NOMO-1 treated with dmso at 0.1 percent for 144 hours (cell line): ENCODE data around the gene TBC1D14.

ENCODE experiments used
- DNase-seq: peaks from one replicate; lab custom pipeline; 2025; ENCODE audit not compliant: unreplicated experiment; lab: John Stamatoyannopoulos, UW

The TBC1D14 gene

DNA sequence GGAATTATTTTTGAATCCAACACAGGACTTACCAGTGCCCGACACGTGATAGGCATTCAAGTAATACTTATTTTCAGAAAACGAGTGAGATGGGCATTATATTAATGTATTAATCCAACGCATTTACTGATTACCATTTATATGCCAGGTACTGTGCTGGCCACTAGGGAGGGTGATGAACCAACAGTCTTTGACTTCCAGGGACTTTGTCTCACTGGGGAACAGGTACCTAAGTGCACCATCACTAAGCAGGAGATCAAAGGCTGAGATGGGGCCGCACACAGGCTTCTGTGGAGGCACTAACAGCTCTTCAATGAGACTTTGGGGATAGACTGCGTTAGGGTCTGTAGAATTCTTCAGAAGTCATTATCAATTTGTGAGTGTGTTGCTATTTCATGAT lies 127.8 kb downstream of the TBC1D14 start:
- DNase-seq: no peak

DNA sequence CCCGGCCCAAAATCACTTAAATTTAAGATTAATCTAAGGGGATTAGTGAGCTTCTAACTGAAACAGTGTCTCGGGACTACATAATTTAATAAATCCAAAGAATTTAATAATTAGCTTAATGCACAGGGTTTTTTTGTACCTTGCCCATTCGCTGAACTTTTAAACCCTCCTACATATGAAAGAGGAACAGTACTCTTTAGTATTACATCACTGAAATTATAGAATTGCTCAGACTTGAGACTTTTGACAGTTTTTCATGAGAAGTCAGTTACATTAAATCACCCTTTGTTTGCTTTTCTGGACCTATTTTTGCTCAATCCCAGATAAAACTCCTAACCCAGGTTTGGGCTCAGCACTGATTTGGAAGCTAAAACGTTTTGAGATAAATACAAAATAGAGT lies 131.1 kb downstream of the TBC1D14 start:
- peak; percentile 55 for DNase-seq

DNA sequence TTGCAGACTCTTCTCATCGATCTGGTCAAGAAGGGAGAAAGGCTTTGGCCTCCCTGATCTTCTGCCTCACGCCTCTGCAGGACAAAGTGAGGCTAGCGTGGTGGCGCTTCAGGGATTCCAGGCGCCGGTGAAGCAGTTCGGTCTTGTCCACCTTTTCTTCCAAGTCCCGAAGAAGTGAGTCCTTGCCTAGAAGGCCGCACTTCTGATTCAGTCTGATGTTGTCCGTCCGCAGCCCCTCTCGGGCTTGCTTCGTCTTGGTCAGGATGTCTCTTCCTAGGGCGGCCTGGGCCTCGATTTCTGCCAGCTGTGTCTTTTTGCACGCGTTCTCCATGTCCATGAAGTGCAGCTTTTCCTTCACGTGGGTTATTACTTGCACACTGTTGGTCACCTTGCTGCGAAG lies 131.6 kb downstream of the TBC1D14 start:
- no peak for DNase-seq

DNA sequence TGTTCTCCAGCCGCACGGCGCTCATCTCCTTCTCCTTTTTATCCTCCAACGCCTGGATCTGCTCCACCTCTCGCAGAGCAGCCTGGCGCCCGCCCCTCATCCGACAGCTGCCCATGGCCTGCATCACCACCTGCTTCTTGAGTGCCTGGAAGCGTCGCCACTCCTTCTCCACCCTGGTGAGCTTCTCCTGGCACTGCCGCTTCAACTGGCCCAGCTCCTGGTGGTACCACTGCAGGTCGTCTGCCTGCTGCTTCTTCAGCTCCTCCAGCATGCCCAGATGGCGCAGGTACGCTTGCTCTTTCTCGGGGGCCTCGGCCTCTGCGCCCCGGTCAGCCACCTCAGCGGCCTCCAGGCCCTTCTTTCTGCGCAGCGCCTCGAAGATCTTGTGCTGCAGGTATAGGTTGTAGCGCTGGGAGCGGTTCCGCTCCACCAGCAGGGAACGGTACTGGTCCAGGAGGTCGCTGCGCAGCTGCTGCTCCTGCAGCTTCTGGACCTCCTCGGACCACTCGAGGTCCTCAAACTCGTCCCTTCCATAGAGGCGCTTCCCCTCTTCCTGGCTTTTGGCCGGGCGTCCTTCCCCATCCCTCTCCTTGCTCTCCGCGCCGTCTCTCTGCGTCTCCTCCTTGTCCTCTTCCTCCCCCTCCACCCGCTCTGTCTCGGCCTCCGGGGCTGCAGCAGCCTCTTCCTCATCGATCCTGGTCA lies 132.3 kb downstream of the TBC1D14 start:
- DNase-seq: no peak

DNA sequence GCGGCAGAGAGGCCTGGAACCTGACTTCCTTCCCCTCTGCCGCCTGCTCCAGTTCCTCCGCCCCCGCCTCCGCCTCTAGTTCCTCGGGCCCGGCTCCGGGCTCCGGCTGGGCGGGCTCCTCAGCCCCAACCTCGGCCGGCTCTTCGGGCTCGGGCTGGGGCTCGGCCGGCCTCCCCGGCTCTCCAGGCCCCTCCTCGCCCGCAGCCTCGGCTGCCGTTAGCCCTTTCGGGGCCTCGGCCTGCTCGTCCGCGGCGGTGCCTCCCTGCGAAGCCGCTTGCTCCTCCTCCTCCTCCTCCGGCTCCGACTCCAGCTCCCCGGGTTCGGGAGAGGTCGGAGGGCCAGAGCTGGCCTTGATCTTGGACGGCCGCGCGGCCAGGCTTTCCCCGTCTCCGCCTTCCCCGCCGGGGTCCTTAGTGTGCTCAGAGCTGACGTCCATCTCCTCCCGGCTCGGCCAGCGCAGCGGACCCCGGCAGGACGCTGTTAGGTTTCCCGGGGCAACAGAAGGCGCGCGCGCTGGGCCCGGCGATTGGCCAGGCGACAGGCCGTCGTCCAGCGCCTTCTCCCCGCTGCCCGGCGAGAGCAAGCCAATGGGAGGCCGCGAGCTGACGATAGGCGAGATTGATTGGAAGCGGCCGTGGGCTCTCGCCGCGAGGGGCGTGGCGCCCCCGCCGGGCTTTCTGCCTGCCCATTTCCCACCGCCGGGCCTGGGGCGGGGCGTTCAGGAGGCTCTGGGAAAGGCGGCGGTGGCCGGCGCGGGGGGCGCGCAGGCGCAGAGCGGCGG lies 133.1 kb downstream of the TBC1D14 start:
- peak; percentile 97 for DNase-seq

DNA sequence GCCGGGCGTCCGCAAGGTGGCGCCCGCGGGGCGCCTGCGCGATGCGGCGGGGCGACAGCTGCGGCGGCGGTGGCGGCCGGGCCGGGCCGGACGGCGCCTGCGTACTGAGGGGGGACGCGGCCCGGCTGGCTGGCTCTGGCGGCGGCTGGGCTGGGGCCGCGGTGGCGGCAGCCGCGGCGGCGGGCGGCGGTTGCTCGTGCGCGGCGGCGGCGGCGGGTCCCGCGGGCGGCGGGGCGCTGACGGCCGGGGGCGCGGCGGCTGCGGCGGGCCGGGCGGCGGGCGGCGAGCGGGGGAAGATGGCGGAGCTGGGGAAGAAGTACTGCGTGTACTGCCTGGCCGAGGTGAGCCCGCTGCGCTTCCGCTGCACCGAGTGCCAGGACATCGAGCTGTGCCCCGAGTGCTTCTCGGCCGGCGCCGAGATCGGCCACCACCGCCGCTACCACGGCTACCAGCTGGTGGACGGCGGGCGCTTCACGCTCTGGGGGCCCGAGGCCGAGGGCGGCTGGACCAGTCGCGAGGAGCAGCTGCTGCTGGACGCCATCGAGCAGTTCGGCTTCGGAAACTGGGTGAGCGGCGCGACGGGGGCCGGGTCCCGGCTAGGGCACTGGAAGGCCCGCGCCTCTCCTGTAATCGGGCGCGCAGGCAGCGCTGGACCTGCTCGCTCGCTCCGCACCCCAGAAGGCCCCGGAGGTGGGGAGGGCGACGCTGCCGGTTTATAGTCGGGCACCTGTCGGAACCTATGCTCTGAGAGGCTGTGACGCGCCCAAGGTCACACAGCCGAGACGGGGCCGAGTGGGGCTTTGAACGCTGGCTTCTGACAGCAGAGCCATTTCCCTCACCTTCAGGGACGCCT lies 133.9 kb downstream of the TBC1D14 start, which contains the start of gene TADA2B:
TADA2B (plus strand) TSS at position 89 of the 853 bp plus-strand sequence; CDS start at position 297, 208 bp downstream.
- DNase-seq: peak; percentile 46

DNA sequence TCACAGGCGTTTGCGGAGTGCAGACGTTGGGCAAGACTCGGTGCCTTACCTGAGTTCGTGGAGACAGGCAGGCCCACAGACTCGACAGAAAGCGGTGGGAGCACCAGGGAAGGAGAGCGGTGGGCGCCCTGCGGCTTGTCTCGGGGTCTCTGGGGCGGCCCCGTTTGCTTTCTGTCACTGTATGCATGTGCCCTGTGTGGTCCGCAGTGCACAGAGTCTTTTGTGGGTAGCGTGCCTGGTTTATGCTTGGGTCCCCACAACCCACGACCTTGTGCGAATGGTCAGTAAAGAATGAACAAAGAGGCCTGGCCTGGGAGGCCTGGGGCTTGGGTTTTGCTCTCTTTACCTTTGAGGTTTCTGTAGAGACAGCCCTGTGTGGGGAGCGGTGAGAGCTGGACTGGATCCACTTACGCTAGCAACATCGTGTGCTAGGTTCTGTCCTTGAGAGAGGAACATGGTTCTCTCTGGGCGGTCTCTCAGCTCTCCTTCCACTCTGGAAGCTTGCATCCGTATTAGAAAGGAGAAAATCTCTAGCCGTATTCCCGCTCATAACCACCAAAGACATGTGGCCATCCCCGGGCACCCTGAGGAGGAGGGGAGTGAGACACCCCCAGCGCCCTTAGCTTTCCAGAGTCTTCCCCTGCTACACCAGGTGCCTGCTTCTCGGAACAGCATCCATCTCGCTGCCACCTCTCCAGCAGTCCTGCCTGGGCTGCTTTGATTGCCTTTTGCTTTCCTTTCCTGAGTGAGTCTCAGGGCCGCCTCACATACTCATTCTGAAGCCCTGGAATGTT lies 134.7 kb downstream of the TBC1D14 start:
- no peak for DNase-seq

DNA sequence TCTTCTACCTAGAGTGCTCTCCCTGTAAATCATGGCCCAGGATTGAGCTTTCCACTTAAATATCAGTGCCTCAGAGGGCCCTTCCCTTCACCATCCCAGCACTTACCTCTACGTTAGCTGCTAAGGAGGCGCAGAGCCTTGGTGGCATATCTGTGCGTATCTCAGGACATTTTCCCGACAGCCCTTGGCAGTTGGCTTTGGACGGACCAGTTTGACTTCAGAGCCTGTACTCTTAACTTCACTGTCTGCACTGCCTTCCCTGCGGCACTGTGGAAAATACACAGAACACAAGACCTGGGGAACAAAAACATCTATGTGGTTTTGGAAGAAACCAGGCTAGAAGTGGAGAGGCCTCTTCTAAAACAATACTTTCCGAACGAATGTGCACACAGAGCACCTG lies 135.9 kb downstream of the TBC1D14 start:
- DNase-seq: no peak

DNA sequence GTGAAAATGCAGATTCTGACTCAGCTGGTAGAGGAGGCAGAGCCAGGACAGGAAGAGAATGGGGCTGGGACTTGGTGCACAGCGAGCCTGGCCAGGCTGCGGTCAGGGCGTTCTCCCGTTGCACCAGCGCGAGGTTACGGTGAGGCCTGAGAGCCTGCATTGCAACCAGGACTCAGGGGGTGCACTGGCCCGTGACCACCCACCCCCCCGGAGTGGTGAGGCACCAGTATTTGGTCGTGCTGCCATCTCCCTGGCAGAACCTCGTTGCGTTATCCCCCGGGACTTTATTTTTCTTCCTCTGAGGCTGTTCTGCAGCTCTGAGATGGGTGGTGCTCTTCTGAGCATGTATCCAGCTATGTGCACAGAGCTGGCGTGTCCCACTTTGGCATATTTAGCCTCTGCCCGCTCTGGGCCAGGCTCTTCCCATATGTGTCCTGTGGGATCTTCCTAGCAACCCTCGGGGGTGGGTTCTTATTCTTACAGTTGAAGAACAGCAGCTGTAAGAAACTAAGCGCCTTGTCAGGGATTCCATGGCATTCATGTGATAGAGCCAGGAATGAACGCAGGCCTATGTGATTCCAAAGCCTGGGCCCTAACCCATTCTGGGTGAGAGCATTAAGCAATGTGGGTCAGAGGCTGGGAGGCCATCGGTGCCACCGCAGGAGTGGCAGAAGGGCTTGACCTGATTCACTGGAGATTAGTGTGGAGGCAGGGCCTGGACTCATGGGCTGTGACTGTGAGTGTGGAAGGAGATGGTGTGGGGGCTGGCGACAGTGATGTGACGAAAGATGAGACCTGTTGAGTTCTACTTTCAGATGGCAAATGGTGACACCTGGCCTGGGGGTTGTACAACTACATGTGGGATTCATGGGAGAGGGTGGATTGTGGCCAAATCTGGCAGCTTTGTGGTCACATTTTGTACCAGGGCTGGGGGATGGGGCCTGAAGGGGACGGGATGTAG lies 136.6 kb downstream of the TBC1D14 start:
- no peak for DNase-seq

DNA sequence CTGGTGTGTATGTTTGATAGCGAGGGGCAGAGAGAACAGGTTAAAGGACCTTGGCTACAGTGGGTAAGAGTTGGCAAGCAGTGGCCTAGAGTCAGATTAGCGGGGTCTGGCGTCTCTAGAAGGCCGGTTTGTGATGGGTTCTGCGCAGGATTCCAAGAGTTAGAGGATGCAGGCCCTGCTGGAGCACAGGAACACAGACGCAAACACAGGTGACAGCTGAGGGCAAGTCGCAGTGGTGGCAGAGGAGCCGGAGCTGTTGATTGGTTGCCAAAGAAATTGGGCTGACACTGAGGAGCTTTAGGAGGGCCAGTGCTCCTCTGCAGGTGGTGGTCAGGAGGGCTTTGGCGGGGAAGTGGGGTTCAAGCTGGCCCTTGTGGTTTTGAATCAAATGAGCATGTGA lies 137.3 kb downstream of the TBC1D14 start:
- DNase-seq: no peak

DNA sequence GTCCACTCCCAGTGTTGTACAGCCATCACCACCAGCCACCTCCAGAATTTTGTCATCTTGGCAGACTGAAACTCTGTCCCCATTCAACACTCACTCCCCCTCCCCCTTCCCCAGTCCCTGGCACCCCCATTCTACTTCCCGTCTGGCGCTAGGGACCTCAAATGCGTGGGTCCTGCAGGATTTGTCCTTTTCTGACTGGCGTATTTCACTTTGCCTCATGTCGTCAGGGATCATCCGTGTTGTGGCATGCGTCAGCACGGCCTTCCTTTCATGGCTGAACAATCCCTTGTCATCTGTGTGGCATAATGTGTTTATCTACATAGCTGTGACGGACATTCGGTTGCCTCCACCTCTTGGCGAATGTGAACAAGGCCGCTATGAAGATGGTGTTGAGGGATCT lies 139.0 kb downstream of the TBC1D14 start:
- DNase-seq: no peak

DNA sequence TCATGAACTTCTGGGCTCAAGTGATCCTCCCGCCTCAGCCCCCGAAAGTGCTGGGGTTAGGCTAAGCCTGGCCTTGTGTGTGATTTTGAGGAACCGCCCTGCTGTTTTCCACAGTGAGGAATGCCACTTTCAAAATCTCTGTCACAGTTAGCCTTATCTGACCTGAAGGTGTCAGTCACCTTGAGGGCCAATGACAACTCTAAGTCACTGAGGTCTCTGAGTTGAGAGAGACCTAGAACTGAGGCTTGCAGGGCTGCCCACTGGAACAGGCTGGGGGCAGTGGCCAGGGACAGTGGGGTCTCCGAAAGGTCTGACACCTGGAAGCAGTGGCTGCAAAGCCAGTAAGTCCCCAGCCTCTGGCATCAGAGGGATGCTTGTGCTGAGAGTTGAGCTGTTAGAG lies 139.7 kb downstream of the TBC1D14 start:
- no peak for DNase-seq

DNA sequence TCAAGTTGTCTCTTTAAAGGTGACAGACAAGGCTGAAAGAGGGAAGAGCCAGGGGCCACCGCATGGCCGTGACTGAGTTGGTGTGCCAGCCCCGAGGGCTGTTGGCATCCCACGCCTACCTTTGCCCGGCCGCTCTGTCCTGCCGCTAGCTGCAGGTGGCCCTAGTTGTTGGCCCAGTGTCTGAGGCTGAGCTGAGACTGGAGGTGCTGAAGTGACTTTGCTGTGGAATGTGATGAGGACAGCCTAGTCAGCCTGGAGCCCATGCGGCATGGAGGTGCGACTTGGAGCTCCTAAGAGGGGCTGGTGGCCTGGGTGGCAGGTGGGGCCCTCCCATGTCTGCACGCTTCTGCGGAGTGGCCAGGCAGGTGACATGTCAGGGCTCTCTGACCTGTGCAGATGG lies 140.1 kb downstream of the TBC1D14 start:
- no peak for DNase-seq

DNA sequence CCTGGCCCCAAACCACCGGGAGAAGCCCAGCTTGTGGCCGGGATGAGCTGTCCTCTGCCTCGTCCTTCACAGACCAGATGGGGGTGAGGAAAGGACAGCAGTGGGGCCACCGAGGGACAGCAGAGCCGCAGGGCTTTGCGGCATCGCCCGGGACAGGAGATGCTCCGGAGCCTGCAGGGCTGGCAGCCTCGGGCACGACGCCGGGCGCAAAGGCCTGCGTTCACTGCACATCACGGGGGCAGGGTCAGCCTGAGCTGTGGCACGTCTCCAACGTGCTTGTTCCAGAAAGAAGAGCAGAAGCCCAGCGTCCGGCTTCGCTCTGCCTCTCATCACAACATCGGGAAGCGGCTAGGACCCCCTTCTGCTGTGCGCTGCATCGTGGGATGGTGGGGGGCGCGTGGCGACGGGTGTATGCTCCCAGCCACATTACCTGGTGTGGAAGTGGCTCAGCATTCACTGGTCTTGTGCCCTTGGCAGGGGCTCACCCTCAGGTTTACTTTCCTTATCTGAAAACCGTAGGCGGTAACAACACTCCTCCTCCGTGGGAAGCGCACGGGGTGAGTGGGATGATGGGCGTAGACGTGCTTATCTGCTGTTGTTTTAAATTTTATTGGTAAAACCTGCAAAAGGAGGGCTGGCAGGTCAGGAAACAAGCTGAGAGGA lies 141.0 kb downstream of the TBC1D14 start:
- DNase-seq: no peak

DNA sequence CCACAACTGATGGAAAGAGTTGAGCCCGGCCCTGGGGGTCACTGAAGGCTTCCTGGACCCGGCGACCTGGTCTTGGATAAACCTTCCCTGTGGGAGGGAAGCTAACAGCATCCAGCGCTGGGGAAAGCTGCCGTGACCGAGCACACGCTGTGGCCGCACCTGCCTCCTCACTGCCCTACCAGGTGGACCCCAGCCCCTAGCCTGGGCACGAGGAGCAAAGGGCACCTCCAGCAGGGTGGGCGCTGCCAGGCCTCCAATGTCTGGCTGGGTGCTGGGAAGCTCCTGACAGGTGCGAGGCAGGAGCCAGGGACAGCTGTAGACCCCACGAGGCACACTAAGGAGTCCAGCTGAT lies 141.5 kb downstream of the TBC1D14 start:
- no peak for DNase-seq

DNA sequence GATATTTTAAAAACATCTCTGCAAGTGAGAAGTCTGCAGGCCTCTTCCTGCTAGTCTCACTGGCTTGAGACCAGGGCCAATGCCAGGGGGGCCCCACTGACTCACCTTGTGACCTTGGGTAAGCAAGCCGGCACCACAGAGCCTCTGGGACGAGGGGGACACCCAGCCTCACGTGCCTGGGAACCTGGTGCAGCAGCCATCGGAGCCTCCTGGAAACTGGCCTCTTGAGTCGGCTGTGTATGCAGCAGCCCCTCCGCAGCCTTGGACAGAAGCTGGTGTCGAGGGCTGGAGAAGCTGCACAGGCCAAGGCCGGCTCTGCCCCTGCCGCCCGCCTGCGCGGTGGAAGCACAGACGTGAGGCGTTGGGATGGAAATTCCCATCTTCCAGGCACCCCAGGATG lies 142.3 kb downstream of the TBC1D14 start:
- no peak for DNase-seq

DNA sequence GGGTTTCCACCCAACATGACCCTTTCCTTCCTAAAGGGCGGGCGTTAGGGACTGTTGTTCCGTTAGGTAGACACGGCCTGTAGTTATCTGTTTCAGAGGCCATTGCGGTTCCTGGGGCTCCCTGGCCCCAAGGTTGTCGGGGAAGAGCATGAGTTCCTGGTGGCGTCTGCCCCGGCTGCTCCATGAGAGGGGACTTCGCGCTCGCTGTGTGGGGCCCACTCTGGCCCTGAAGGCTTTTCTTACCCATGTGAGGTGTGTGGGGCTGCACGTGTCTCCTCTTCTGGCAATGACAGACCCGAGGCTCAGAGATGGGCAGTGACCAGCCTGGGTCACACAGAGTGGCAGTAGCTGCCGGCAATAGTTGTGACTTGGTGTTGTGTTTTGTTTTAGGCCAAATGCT lies 142.7 kb downstream of the TBC1D14 start:
- no peak for DNase-seq

DNA sequence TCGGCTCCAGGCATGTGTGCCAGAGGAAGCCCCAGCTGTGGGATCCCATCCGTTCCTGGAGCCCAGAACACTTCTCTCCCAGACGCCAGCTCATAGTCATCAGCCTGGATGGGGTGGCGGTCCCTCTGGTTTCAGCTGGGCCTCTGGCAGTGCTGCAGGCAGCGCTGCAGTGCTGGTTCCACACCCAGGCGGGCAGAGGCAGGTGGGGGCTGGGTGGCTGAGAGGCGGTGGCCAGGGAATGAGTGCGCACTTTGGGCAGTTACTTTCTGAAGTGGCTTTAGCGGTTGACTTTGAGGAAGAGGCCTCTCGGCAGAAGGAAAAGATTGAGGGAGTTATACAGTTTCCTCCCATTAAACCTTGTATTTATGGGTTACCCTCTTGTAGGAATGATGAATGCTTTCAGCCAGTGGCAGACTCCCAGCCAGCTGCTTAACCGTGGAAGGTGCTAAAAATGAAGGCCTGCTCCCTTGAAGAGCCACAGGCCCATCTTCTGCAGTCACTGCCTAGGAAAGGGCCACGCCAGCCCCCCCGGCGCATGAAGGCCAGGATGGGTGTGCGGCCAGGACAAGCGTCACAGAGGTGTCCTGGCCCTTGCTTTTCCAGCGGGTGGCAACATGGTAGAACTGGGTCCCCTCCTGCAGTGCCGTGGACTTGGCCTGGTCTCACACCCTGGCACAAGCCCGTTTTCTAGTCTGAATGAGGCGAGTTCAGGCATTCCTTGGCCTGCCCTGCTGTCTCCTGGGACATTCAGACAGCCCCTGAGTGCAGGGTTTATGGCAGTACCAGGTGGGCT lies 143.5 kb downstream of the TBC1D14 start:
- DNase-seq: peak; percentile 88
